GM12878 (cell line): ENCODE data around the gene DISC1.

Source experiments
- EP300 ChIP-seq, 2 experiments: fragments of 150-350 bp in 1 of 2; IDR thresholded peaks; 2 replicates each; pipeline ENCODE4 v1.6.1; 2011 to 2012; ENCODE audit warnings: low read depth in 2 of 2, low read length in 2 of 2, borderline replicate concordance in 1 of 2, improper control_type of control experiment in 1 of 2, inconsistent platforms in 1 of 2; ENCODE audit not compliant: control insufficient read depth in 1 of 2
- ESRRA ChIP-seq: IDR thresholded peaks from 2 replicates; pipeline ENCODE4 v1.6.1; 2012; ENCODE audit warnings: mild to moderate bottlenecking, low read length, improper control_type of control experiment
- HDAC2 ChIP-seq: fragments of 200-600 bp; sonication (generic); IDR thresholded peaks from 2 replicates; pipeline ENCODE4 v1.6.1; 2017
- NFIC ChIP-seq: IDR thresholded peaks from 2 replicates; pipeline ENCODE4 v1.6.1; 2012; ENCODE audit warnings: low read depth, mild to moderate bottlenecking, inconsistent platforms, low read length, moderate library complexity
- NRF1 ChIP-seq: conservative IDR thresholded peaks from 2 replicates; pipeline ENCODE4 v1.6.1; 2011; ENCODE audit warnings: mild to moderate bottlenecking, low read depth, low read length, improper control_type of control experiment
- POLR2A ChIP-seq: IDR thresholded peaks from 2 replicates; pipeline ENCODE4 v1.6.1; 2011; ENCODE audit warnings: low read depth, mild to moderate bottlenecking, low read length
- RAD21 ChIP-seq: IDR thresholded peaks from 2 replicates; pipeline ENCODE4 v1.6.1; 2011; ENCODE audit warnings: mild to moderate bottlenecking, low read depth, low read length, moderate library complexity; ENCODE audit not compliant: insufficient read depth
- TAF1 ChIP-seq: IDR thresholded peaks from 2 replicates; pipeline ENCODE4 v1.6.1; 2011; ENCODE audit warnings: mild to moderate bottlenecking, low read depth, low read length, borderline replicate concordance
- ZSCAN29 ChIP-seq: fragments of 450-650 bp; IDR thresholded peaks from 2 replicates; pipeline ENCODE4 v1.6.1; 2017; ENCODE audit warnings: mild to moderate bottlenecking, moderate library complexity
- TF ChIP-seq, protein P1 (sequence below): IDR thresholded peaks from 2 replicates; pipeline ENCODE4 v1.6.1; 2012; ENCODE audit warnings: low read depth, low read length, improper control_type of control experiment
- TF ChIP-seq, protein P2 (sequence below), 3 experiments: IDR thresholded peaks in 2 of 3; conservative IDR thresholded peaks in 1 of 3; 2 replicates each; pipeline ENCODE4 v1.5.1; 2011; ENCODE audit warnings: low read depth in 3 of 3, low read length in 3 of 3, mild to moderate bottlenecking in 3 of 3, control low read depth in 2 of 3, moderate library complexity in 2 of 3, inconsistent platforms in 1 of 3, mixed read lengths in 1 of 3; ENCODE audit not compliant: control insufficient read depth in 2 of 3, insufficient read depth in 1 of 3; ENCODE audit errors: extremely low read depth in 1 of 3

GRCh38 chr1:231964241-231964640 is 337.7 kb downstream of the DISC1 start:
- TF ChIP-seq EP300 (IDR thresholded peaks at IDR 0.05; ENCODE audit: borderline replicate concordance in 1 of 2, control insufficient read depth in 1 of 2, low read depth in 2 of 2, low read length in 2 of 2) (no peak), NFIC (no peak), ESRRA (no peak), TAF1 (no peak), HDAC2 (no peak), ZSCAN29 (no peak), RAD21 (no peak), NRF1 (no peak), POLR2A (no peak)
- TF ChIP-seq, protein P1, sequence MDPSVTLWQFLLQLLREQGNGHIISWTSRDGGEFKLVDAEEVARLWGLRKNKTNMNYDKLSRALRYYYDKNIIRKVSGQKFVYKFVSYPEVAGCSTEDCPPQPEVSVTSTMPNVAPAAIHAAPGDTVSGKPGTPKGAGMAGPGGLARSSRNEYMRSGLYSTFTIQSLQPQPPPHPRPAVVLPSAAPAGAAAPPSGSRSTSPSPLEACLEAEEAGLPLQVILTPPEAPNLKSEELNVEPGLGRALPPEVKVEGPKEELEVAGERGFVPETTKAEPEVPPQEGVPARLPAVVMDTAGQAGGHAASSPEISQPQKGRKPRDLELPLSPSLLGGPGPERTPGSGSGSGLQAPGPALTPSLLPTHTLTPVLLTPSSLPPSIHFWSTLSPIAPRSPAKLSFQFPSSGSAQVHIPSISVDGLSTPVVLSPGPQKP, result no peak
- TF ChIP-seq, protein P2, sequence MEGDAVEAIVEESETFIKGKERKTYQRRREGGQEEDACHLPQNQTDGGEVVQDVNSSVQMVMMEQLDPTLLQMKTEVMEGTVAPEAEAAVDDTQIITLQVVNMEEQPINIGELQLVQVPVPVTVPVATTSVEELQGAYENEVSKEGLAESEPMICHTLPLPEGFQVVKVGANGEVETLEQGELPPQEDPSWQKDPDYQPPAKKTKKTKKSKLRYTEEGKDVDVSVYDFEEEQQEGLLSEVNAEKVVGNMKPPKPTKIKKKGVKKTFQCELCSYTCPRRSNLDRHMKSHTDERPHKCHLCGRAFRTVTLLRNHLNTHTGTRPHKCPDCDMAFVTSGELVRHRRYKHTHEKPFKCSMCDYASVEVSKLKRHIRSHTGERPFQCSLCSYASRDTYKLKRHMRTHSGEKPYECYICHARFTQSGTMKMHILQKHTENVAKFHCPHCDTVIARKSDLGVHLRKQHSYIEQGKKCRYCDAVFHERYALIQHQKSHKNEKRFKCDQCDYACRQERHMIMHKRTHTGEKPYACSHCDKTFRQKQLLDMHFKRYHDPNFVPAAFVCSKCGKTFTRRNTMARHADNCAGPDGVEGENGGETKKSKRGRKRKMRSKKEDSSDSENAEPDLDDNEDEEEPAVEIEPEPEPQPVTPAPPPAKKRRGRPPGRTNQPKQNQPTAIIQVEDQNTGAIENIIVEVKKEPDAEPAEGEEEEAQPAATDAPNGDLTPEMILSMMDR (IDR thresholded peaks at IDR 0.05 in 2 of 3, conservative IDR thresholded peaks at IDR 0.05 in 1 of 3; ENCODE audit: control insufficient read depth in 2 of 3, extremely low read depth in 1 of 3, insufficient read depth in 1 of 3, low read depth in 3 of 3, low read length in 3 of 3), result no peak
